Measurements from ENCODE around the gene CD164L2.
"Not testable (repeated sequence)": the region's sequence is repeated elsewhere in the genome, so short reads cannot be mapped to it uniquely, and the experiment has no call there.

The CD164L2 gene

DNA sequence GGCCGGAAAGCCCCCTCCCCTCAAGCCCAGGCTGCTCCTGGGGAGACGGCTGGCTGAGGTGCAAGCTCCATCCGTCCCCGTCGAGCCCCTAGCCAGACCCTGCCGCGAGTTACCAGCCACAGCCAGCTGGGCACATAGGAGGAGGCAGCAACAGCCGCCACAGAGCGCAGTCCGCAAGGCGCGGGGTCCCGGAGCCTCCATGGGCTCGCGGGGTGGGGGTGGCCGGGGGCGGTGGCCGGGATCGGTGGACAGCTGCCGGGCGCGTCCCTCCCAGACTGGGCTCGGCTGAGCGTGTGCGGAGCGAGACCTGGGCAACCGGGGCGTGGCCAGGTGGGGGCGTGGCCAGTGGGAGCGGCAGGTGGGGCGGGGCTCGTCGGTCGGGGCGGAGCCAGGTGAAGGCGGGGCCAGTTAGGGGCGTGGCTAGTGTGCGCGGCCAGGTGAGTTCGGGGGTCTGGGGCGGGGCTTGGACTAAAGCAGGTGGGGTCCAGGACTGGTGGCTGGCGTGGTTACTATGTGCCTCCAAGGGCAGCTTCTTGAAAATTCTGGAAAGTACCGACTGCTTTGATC, at the start of gene CD164L2:
Gene CD164L2, minus strand, starts transcription at position 295 of the 567 bp plus-strand sequence. Its CDS starts 94 bp downstream, at position 201.
- no peak for DNase-seq (ENCODE audit: extremely low read depth in 1 of 2, low read depth in 1 of 2)

DNA sequence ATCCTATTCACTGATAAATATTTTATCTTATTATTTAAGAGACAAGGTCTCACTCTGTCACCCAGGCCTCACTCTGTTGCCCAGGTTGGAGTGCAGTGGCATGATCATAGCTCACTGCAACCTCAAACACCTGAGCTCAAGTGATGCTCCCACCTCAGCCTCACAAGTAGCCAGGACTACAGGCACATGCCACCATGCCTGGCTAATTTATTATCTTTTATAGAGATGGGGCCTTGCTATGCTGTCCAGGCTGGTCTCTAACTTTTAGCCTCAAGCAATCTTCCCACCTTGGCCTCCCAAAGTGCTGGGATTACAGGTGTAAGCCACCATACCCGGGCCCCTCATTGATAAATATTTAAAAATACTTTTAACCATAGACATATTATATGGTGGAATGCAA, 49.6 kb upstream of the CD164L2 start:
- not testable (repeated sequence) for DNase-seq (ENCODE audit: extremely low read depth in 1 of 2, low read depth in 1 of 2)

DNA sequence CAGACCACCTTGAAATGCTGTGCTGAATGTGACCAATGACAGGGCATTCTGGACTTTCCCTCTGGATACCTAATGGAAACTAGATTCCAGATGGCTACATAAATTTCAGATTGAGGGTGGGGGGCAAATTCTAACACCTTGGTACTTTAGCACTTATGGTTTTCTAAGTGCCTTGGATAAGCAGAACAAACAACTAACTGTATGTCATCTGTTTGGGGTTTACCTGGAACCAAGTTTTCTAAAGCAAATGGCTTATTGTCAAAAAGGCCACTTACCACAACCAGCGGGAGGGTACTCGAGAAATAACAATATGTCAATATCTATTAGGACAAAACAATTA, 48.4 kb upstream of the CD164L2 start:
- no peak for DNase-seq (ENCODE audit: extremely low read depth in 1 of 2, low read depth in 1 of 2)

DNA sequence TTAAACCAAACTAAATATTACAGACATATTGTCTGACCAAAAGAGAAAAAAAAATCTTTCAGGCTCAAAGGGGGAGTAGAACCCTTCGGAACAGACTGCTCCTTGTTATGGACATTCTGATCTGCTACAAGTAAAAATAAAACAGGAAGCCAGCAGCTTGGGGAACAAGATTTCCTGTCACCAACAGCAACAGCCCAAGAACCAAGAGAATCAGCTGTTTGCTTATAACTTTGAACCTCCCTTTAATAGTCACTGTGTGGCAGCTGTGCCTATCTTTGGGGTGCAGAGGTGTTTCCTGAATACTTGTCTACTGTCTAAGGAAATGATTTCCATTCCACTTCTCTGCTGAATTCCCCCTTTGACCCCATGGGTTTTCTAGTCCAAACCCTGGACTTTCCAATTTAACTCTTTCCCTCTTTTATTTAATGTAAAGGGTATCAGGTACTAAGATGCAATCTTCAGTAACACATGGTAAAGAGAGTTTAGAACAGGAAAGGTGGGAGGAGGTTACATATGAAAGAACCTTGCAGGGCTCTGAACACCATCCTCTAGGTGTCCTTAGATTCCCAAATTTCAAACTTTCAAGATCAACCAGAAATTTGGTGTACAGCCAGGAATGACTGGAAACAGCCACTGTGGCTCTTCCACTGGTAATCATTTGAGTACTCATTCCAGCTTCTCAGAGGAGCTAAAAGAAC, 47.9 kb upstream of the CD164L2 start:
- DNase-seq (ENCODE audit: extremely low read depth in 1 of 2, low read depth in 1 of 2): no peak

DNA sequence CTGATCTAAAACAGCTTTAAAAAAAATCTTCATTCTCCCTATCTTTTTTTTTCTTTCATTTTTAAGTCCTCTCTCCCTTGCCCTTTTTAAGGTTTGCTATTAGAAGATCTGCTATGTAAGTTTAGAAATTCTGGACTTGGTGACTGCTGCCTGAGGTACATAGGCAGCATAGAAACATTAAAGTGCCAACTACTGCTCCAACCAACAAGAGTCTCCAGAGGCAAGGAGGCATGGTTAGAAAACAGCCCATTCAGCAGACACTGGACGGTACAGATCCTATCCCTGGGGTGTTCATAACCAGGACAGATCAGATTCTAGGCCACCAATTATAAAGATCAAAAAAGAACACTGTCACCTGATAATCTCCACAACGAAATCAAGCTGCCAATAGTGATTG, 45.9 kb upstream of the CD164L2 start:
- no peak for DNase-seq (ENCODE audit: extremely low read depth in 1 of 2, low read depth in 1 of 2)

DNA sequence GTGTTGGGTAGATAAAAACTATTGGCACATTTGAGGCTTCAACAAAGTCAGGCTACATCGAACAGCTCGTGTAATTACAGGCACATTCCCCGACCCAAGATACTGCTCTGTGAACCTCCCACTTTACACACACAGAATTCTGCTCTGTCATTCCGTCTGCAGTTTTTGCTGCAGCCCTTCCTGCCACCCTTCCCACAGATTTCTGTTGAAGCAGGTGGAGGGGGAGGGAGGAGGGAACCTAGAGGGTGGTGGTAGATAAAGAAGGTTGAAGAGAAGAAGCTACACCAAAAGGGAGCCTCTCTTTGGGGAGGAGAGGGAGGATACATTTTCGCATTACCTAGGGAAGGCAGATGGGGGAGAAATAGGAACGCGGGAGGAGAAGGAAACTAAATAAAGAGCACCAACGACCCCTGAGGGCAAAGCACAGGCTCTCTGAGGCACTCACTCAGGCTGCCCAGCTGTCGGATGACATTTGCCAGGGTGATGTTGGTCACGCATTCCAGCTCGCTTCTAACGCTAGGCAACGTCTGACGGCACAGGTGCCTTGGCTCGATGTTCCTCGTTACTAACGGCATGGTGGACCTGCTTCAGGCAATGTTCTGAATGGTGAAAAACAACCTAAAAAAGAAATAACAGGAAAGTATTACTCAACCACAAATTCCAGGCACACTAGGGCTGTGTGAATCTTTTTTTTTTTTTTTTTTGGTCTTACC, 45.3 kb upstream of the CD164L2 start:
- DNase-seq (ENCODE audit: extremely low read depth in 1 of 2, low read depth in 1 of 2): no peak

DNA sequence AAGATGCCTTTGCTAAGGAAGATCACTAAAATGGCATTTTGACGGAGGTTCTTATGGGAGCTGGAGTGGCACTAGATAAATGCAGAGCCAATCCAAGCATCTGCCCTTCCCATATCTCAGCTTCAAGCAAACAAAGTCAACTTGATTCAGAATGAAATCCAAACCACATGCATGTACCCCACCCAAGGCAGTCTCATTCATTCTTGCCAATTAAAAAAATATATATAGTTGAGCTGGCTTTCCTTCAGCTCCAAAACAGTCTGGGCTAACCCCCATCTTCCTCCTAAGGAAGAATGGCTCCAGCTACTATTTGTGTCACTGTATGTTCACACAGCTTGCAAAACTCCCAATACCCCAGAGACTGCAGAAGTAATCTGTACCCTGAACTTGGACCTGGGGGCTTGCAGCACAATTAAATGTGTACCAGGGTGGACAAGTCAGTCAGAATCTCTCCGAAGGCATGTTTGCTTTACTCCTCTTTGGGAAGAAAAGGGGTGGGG, 44.7 kb upstream of the CD164L2 start:
- DNase-seq (ENCODE audit: extremely low read depth in 1 of 2, low read depth in 1 of 2): no peak

DNA sequence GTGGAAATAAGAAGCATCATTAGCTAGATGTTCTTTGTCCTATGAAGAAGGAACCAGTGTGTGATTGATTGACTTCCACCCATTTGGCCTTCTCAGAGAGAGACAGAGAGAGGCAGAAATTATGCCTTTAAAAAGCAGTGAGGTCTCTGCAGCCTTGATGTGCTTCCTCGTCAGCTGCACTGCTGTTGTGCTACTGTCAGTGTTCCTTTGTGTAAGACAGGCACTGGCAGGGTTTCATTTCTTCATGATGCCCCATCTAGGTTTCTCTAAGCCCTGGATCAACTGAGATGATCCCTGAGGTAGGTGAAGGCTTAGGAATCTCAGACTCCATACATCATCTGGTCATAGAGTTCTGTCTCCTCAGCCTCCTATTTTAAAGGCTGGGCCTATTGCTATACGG, 44.2 kb upstream of the CD164L2 start:
- DNase-seq (ENCODE audit: extremely low read depth in 1 of 2, low read depth in 1 of 2): no peak

DNA sequence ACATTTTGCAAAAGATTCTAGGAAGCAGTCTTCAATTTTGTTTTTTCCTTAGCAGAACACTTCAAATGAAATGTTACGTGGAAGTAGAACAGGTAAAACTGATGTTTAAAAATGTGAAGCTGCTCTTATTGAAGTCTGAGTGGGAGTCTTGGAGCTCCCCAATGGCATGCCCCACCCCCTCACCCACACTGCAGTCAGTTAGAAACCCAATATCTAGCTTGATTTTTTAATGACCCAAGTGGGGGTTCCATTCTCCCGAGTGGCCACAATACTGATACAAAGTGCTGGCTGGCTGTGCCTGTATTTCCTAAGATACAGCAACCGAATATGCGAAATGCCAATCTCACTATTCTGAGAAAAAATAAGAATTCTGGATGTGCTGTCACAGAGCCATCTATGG, 40.6 kb upstream of the CD164L2 start:
- DNase-seq (ENCODE audit: extremely low read depth in 1 of 2, low read depth in 1 of 2): no peak

DNA sequence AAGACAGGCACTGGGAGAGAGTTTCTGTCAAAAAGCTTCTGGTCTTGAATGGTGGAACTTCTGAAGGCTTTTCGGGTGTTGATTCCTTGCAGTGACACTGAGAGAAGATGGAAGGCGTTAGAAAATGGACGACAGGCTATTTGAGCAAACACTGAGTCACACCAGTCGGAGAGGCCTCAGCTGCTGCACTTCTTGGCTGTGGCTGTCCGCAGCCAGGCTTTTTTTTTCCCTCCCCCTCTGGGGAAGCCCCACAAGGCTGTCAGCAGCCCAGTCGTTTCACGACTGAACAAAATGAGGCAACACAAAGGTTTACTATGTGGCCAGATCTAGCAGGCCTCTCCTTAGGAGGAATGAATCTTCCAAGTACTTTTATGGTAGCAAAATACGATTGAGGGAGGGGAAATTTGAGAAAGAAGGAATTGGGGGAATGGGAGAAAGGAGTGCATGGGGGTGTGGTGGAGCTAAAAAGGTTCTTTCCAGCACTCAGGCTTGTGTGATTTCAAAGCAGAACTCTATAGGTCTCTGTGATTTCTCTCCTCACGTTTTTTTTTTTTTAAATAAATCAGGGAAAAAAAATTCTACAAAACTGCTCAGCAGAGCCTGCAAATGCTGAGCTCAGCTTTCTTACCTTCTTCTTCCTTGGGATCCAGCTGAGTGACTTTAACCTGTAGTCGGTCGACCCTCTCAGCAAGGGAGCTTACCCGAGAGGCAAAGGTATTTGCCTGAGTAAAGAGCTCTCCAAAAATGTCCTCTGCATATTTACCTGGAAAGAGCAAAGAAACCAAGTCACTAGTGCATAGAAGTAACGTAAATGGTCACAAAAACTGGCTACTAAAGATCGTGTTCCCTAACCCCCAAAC, 35.4 kb upstream of the CD164L2 start:
- DNase-seq (ENCODE audit: extremely low read depth in 1 of 2, low read depth in 1 of 2): no peak

DNA sequence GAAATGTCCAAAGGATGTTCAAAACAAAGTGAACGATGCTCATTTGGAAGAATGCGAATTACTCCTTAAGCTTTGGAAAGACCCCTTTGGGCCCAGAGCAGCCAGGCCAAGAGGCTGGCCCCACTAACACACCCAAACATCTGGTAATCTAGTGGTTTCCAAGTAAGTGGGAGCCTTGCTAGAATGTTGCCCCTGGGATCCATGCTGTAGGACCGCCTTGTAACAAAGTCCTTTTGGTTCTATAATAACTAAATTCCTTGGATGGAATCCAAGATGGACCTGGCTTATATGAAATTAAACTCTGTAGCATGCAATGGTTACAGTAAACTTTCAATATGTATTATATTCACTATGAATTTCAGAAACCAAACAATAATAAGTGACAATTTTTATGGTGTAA, 34.6 kb upstream of the CD164L2 start:
- no peak for DNase-seq (ENCODE audit: extremely low read depth in 1 of 2, low read depth in 1 of 2)

DNA sequence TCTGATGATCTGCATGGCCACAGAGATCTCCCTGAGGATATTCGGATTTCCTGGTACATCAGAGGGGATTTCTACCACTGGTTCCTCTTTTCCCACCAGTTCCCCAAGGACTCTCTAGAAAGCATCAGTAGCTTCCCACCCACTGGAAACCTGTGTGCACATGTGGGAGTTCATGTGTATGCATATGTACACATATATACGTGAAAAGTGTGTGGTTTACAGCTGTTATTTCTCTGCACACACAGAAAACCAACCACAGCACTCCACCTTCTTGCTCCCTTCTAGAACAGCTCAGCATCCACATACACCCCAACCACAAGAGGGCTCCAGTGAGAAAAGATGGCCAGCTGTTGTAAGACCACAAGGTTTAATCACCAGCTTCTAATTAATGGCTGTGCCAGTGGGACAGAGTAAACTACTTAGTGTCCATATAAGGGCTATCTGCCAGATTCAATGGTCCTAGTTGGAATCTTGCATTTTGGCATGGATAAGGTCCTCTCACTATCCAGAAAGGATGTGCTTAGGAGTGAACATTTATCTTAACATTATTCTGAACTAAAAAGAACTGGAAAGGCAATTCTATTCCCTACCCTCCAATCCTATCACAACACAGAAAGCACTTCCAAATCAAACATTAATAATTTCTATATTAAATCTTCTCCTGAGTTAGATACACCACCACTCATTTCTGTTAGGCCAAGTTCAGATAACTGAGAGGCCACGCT, 33.4 kb upstream of the CD164L2 start:
- no peak for DNase-seq (ENCODE audit: extremely low read depth in 1 of 2, low read depth in 1 of 2)

DNA sequence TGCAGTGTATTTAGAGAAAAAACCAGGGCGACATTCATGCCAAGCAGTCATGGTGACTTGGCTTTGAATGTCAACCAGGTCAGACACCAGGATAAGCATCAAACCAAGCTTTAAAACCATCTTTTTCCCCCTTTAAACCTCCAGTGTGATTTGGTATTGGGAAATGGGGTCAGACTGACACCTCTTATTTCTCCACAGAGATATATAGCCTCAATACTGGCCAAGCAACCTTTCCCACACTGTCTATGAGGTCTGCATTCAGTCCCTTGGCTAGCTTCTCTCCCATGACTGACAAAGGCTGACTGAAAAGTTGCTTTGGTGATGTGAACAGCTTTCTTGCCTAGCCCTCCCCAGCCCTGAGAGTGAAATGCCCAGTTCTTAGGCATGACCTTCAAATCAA, 31.0 kb upstream of the CD164L2 start:
- no peak for DNase-seq (ENCODE audit: extremely low read depth in 1 of 2, low read depth in 1 of 2)

DNA sequence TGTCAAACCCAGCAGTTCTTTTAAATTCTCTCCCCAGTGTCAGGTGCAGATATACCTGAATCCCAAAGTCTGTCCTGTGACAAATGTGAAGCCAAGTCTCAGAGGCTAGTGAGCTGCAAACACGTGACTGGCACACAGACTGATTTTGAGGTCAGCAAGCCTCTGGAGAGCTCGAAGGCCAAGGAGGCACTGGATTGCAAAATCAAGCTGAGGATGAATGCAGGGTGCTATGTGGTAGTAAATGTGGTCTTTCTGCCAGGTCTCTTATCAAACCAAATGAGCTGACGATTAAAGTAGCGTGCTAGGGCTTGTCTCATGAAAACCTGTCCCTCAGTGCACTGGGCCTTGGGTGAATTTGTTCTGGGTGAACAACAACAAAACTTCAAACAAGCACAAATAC, 29.9 kb upstream of the CD164L2 start:
- no peak for DNase-seq (ENCODE audit: extremely low read depth in 1 of 2, low read depth in 1 of 2)

DNA sequence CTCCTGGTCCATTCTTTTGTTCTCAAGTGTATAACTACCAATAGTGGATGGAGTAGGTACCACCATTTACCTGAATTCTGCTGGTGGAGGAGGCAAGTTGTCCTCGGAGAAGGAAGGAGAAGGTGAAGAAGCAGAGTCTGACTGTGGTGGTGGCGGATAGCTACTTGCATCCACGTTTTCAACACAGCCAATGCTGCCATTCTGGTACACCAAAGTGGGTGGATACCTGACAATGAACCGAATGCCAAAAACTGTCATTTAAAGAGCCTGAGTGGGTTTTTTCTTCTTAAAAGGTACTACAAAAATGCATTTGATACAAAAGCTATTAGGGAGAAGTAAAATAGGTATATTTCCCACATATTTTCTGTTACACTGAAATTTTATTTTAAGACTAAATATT, 29.4 kb upstream of the CD164L2 start:
- DNase-seq (ENCODE audit: extremely low read depth in 1 of 2, low read depth in 1 of 2): no peak

DNA sequence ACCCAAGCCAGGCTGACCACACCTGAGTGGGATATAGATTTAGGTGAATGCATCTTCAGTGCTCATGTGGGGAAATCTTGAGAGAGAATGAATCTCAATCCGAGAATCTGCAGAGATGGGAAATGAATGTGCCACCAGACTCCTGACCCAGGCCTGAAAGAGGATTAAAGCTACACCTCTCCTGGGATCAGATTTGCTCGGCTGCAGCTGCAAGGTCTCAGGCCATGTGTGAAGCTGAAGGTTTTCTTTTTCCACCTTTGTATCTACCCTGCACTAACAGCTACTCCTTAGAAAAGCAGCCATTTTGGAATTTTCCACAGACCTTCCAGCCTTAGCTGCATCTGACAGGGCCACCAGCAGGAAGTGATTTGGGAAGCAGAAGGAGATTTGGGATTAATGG, 27.6 kb upstream of the CD164L2 start:
- DNase-seq (ENCODE audit: extremely low read depth in 1 of 2, low read depth in 1 of 2): no peak

DNA sequence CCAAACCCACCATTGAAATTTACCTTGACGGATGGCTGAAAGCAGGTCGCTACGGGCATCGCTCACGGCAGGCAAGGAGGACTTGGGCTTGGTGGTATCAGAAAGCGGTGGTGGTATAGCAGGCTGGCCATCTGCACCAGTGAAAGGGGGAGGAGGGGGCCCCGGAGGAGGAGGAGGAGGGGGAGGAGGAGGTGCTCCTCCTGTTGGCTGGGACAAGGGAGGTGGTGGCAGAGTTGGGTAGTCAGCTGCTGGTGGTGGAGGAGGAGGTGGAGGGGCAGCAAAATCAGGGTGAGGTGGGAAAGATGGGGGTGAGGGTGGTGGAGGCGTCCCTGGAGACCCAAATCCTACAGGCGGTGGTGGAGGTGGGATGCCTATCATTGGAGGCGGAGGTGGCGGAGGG, 26.5 kb upstream of the CD164L2 start:
- no peak for DNase-seq (ENCODE audit: extremely low read depth in 1 of 2, low read depth in 1 of 2)

DNA sequence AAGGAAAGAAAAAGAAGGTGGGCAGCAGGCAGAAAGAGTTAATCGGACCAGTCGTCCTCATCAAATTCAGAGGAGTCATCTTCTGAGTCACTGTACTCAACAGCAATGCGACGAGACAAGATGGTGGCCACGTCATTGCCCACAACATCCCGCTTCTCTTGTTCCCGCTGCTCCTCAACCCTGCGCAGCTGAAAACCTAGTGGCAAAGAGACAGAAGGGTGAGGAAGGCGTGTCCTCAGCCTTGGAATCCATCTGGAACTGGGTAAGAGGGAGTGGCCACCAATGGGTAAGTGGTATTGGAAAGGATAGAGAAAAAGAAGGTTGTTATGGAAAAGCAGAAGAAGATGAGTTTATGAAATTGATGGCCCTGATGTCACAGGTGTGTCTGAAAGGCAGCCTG, 25.0 kb upstream of the CD164L2 start:
- DNase-seq (ENCODE audit: extremely low read depth in 1 of 2, low read depth in 1 of 2): no peak

DNA sequence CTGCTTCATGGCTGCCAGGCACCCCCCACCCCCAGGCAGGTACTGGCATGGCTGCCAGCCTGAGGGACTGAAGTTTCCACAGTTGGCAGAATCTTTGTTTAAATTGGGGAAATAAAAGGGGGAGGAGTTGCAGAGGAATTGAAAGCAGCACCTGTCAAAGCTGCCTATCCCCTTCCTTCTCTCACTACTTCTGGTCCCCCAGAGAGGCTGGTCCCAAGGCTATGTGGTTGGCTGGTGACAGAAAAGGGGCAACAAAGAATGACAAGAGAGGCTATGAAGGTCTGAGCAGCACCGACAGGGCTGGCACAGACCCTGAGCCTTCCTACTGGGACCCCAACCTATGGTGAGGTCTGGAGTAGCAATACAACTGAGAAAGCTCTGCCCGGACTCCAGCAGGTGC, 23.7 kb upstream of the CD164L2 start:
- not testable (repeated sequence) for DNase-seq (ENCODE audit: extremely low read depth in 1 of 2, low read depth in 1 of 2)

DNA sequence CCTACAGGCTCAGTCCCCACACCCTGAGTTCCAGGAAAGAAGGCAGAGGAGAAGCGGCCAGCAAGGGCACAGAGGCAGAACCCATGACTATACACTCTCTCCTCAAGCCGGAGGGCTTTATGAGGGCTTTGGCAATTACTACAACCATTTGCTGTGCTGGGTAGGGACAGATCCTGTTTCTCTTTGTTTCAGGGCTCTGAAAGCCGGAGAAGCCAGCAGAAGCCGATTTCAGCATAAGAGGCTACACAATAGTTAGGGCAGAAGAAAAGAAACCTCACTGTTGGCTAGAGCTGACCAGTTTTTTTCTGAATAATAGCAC, 23.2 kb upstream of the CD164L2 start:
- DNase-seq (ENCODE audit: extremely low read depth in 1 of 2, low read depth in 1 of 2): no peak

Data from activated CD8-positive, alpha-beta memory T cell treated with anti-CD3 and anti-CD28 coated beads for 1 hour (primary cell).